Right lobe of liver (tissue), 4 donors: ENCODE data around the gene ALKBH3.

Experiments
- POLR2A ChIP-seq: fragments of 450-650 bp; IDR thresholded peaks from one replicate; pipeline ENCODE4 v1.6.1; 2017; ENCODE audit warnings: antibody characterized with exemption, mild to moderate bottlenecking
- TF ChIP-seq, protein P1 (sequence below), 4 donors: fragments of 200-600 bp in 3 of 4; fragments of 450-650 bp in 1 of 4; IDR thresholded peaks; one replicate each; pipeline versions ENCODE4 v1.5.1 to v1.8.0; 2016 to 2022; ENCODE audit warnings: antibody characterized with exemption in 4 of 4, mild to moderate bottlenecking in 2 of 4
- donor health status: DM: no; HTN: no; CAD: no.
- donor health status: DM: no; HTN: no; CAD: no.
- donor health status: DM: no; HTN: yes; CAD: no.

GRCh38 chr11:43943931-43944751 is 63.5 kb downstream of the ALKBH3 start:
- no peak for TF ChIP-seq POLR2A
- TF ChIP-seq, protein P1, sequence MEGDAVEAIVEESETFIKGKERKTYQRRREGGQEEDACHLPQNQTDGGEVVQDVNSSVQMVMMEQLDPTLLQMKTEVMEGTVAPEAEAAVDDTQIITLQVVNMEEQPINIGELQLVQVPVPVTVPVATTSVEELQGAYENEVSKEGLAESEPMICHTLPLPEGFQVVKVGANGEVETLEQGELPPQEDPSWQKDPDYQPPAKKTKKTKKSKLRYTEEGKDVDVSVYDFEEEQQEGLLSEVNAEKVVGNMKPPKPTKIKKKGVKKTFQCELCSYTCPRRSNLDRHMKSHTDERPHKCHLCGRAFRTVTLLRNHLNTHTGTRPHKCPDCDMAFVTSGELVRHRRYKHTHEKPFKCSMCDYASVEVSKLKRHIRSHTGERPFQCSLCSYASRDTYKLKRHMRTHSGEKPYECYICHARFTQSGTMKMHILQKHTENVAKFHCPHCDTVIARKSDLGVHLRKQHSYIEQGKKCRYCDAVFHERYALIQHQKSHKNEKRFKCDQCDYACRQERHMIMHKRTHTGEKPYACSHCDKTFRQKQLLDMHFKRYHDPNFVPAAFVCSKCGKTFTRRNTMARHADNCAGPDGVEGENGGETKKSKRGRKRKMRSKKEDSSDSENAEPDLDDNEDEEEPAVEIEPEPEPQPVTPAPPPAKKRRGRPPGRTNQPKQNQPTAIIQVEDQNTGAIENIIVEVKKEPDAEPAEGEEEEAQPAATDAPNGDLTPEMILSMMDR (IDR thresholded peaks at IDR 0.05): no peak
